GM19324 (cell line): ENCODE data around the gene NMUR2.
A peak's percentile ranks its signal among the peaks of the same experiment; 100 is the strongest.

ENCODE experiments used
- ATAC-seq: cut with Tn5 transposase; IDR thresholded peaks from one replicate; pipeline ENCODE4 v1.9.1; 2021; ENCODE audit warnings: mild to moderate bottlenecking, moderate library complexity; ENCODE audit not compliant: unreplicated experiment, low FRiP score

Gene NMUR2

GRCh38 chr5:152405145-152405544, at the start of gene NMUR2:
Gene NMUR2, minus strand, starts transcription at chr5:152405279. Its CDS starts 166 bp downstream, at chr5:152405113.
- no peak for ATAC-seq

GRCh38 chr5:152443935-152444334, 38.9 kb upstream of the NMUR2 start:
- no peak for ATAC-seq

GRCh38 chr5:152439791-152440190, 34.7 kb upstream of the NMUR2 start:
- no peak for ATAC-seq

- ATAC-seq, result no peak
Measured at GRCh38 chr5:152437866-152438265, 32.8 kb upstream of the NMUR2 start.

- no peak for ATAC-seq
Measured at GRCh38 chr5:152427721-152428120, 22.6 kb upstream of the NMUR2 start.

- ATAC-seq, result no peak
Measured at GRCh38 chr5:152425083-152425482, 20.0 kb upstream of the NMUR2 start.

- no peak for ATAC-seq
Measured at GRCh38 chr5:152424501-152424900, 19.4 kb upstream of the NMUR2 start.

GRCh38 chr5:152422081-152422480, 17.0 kb upstream of the NMUR2 start:
- ATAC-seq, result no peak

- no peak for ATAC-seq
Measured at GRCh38 chr5:152412129-152412528, 7.0 kb upstream of the NMUR2 start.

- ATAC-seq, result no peak
Measured at GRCh38 chr5:152406082-152406481, 1.0 kb upstream of the NMUR2 start.

GRCh38 chr5:152404494-152404893, 585 bp downstream of the NMUR2 start:
- ATAC-seq, result no peak

- no peak for ATAC-seq
Measured at GRCh38 chr5:152403046-152403445, 2.0 kb downstream of the NMUR2 start.

GRCh38 chr5:152400846-152401245, 4.2 kb downstream of the NMUR2 start:
- no peak for ATAC-seq

GRCh38 chr5:152397581-152397980, 7.5 kb downstream of the NMUR2 start:
- peak; percentile 87 for ATAC-seq

- no peak for ATAC-seq
Measured at GRCh38 chr5:152393441-152393840, 11.6 kb downstream of the NMUR2 start.

GRCh38 chr5:152389208-152389849, 15.8 kb downstream of the NMUR2 start:
- ATAC-seq, result no peak

- no peak for ATAC-seq
Measured at GRCh38 chr5:152388610-152389009, 16.5 kb downstream of the NMUR2 start.

GRCh38 chr5:152380415-152381123, 24.5 kb downstream of the NMUR2 start:
- ATAC-seq, result no peak

GRCh38 chr5:152379331-152379730, 25.7 kb downstream of the NMUR2 start:
- no peak for ATAC-seq

- no peak for ATAC-seq
Measured at GRCh38 chr5:152378730-152379129, 26.3 kb downstream of the NMUR2 start.

- ATAC-seq, result no peak
Measured at GRCh38 chr5:152376886-152377285, 28.2 kb downstream of the NMUR2 start.

GRCh38 chr5:152374711-152375275, 30.3 kb downstream of the NMUR2 start:
- ATAC-seq, result no peak
